T follicular helper cell (primary cell): ENCODE measurements around the gene ROBO1.

Experiments
- DNase-seq: peaks from one replicate; pipeline ENCODE4 v3.0.0-alpha.2; 2020; ENCODE audit warnings: low read depth

ROBO1 gene

GRCh38 chr3:79074558-79074957, 693.2 kb downstream of the ROBO1 start:
- no peak for DNase-seq

- DNase-seq = no peak
Measured at GRCh38 chr3:79067734-79068133, 700.1 kb downstream of the ROBO1 start.

DNA sequence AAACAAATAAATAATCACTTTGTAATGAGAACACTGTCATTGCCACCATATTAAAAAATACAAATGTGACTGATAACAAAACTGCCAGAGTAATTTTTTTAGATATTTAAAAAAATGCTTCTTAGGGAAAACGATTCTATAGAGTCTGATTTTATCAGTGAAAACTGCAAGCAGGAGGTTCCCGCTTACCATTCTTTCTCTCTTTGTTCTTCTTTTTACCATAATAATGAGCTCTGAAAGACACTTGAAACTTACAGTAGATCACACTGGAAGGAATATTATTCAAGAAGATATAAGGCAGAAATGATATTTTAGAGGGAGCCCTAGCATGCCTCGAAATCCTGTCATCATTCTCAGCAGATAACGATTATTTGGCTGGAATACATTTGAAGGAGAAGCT, 701.3 kb downstream of the ROBO1 start:
- DNase-seq = no peak

DNA sequence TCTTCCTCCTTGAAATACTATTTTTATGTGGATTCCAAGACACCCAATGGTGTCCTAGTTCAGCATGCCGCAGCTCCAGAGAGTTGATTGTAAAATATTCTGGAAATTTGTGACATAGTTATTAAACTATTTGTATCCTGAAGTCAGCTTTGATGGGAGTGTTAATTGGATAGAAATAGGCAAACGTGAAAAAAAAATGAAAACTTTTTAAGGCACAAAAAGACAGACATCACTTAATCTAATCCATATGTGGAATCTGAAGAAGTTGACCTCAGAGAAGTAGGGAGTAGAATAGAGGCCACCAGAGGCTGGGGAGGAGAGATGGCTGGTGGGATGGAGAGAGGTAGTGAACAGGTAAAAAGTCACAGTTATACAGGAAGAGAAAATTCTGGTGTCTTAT, 704.2 kb downstream of the ROBO1 start:
- no peak for DNase-seq

- no peak for DNase-seq
Measured at GRCh38 chr3:79057756-79058155, 710.0 kb downstream of the ROBO1 start.

DNA sequence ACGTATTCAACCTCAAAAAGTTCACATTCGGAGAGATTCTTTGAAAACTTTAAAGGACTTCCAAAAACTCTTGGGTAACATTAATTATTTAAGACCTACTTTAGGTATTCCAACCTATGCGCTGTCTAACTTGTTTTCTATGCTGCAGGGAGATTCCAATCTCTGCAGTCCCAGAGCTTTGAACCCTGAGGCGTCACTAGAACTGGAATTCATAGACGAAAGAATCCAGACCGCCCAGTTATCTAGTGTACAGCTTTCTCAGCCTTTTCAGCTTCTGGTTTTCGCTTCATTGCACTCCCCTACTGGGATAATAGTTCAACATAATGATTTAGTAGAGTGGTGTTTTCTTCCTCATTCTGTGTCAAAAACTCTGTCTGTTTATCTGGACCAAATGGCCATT, 711.3 kb downstream of the ROBO1 start:
- no peak for DNase-seq

GRCh38 chr3:79052054-79052681, 715.6 kb downstream of the ROBO1 start:
- no peak for DNase-seq

DNA sequence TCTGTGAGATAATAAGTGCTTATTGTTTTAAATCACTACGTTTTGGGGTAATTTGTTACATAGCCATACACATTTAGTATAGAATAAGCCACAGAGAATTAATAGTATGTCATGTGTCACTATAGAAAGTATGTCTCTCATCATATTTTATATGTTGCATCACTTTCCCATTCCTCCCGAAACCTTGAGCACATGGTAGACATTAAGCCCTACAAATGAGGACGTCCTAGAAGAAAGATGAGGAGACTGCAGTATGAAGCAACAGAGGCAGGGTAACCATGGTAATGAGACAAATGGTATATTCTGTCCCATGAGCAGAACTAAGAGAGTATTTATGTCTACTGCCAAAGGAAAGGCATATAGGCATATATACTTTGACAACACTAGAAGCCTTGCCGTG, 720.2 kb downstream of the ROBO1 start:
- DNase-seq = no peak

GRCh38 chr3:79041621-79042020, 726.2 kb downstream of the ROBO1 start:
- no peak for DNase-seq

DNA sequence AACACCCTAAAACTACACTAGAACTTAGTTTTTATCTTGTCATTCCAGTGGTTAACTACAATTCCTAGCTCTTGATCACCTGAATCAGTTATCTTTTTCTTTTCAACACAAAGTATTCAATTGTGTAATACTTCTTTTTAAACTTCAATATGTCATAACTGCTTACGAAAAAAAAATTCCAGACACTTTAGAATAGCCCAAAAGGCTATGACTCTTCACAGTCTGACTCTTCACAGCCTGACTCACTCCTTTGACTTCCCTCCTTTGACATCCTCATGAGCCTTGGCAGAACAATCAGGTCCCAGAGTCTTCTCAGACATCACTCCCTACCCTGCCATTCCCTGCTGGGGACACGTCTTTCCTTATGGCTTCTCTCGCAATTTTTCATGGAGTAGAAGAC, 727.1 kb downstream of the ROBO1 start:
- no peak for DNase-seq

- DNase-seq = no peak
Measured at GRCh38 chr3:79040091-79040490, 727.7 kb downstream of the ROBO1 start.

DNA sequence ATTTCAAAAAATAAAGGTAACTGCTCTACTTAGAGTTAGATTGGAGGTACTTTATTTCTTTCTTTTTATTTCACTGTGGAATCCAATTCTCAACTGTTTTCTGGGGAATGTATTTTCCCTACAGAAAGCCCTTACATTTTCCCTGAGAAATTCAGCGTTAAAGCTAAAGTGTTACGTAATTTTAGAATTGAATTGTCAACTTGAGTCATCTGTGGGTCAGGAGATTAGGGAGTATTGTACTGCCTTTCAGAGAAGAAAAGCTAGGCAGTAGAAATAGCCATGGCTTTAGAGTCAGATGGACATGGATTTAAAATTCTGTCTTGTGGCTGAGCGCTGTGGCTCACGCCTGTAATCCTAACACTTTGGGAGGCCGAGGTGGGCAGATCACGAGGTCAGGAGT, 728.6 kb downstream of the ROBO1 start:
- no peak for DNase-seq

DNA sequence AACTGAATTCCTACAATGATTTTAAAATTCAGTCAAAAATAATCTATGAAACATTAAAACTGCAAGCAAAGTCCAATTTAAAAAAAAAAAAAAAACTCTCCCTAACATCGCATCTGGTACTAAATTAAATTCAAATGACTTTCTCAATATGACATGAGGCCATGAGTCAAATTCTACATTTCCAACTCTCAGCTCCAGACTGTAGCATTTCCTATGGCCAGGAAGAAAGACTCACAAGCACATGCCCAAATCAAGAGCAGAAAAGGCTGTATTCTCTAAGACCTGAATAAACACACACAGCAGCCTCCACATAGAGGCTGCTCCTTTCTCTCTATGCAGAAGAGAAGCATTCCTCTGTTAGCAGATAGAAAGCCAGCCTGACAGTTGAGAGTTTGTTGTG, 729.2 kb downstream of the ROBO1 start:
- no peak for DNase-seq

DNA sequence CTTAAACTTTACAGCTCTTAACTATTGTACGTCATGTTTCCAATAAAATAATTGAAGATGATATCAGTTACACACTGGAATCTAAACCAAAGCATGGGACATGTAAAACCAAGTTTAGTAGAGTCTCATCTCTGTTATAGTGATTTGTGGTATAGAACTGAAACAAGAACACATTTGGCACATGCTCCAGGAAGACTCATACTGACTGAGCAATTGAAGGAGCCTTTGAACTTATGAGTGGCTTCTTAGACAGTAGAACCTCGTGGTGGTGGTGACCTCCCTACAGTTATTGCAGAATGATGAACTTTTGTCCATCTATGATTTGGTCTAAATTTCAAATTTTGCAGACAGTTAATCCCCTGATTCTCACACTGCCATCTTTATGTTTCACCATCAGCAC, 729.7 kb downstream of the ROBO1 start:
- no peak for DNase-seq

DNA sequence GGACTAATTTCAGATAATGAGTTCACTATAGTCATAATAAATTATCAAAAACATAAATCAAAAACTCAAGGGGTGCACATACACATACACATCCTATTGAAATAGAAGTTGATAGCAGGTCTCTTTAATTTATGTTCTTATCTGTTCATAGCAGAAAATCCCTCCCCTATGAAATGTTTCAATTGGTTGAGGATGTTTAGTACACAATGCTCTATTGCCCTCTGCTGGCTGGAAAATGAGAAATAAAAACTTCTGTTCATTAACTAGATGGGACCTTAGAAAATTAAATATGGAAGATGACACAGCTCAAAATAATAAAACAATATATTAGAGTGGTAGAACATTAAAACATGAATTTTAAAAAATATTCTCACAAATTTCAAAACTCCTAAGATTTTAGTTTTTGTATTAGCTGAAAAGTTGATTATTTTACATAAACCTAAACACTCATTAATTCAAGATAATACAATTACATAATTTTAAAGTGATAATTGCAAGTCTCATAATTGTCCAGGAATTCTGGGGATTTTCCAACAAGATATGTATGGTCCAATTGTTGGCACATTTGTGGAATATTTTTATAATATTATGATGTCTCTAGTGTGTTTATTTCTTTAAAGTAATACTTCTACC, 735.0 kb downstream of the ROBO1 start:
- DNase-seq = no peak

DNA sequence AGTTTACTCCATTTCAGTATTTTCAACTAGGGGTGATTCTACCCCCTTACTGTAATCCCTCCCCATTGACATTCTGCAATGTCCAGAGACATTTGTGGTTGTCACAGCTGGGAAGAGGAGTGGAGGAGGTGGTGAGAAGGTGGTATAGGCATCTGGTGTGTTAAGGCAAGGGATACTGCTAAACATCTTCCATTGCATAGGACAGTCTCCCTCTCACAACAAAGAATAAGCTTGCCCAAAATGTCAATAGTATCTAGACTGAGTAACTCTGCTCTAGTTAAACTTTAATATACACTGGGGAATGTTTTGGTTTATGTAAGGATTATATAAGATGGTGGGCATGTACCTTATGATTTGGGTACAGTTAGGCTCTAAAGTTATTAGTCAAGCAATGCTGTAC, 737.6 kb downstream of the ROBO1 start:
- DNase-seq = no peak

DNA sequence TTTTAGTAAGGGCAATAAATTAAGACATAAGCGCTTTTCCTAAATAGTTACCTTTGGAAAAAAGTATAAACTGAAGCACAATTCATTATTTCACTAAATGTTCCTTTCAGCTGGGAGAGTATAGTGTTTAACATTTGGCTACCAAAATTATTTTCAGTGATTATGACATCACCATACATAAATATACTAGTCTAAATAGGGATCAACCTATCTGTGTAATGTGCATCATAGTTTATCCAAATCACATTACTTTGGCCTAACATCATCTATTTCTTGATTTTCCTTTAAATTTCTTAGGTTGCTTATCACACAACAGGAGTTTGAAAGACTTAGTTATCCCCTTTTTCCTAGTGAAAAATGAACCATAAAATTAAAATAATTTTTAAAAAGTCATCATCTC, 738.9 kb downstream of the ROBO1 start:
- DNase-seq = no peak

DNA sequence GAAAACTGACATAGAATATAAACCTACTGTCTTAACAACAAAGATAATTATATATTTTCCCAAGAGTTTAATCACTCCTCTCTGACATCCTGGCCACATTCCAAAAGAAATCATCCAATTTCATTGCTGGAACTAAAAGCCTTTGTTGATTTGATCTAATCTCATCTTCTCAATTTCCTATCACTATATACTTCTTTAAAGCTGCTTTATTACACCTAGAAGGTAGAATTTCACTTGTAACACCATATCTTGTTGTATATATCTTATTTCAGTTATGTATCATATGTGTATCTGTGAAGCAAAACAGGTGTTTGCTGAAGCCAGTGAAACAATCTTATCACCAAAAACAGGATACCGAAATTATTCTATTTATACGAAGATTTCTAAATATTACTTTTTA, 740.2 kb downstream of the ROBO1 start:
- DNase-seq = no peak

DNA sequence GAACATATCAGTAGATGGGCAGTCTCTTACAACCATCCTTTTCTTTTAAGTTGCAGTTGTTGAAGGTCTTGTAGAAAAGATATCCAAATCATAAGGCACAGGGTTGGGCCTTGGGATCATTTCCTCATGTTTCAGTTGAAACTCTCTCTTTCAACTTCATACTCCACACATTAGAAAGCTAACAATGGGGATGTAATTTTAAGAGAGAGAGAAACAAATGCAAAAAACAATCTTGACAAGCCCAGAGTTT, 747.9 kb downstream of the ROBO1 start:
- DNase-seq = no peak

- no peak for DNase-seq
Measured at GRCh38 chr3:79019137-79019923, 748.5 kb downstream of the ROBO1 start.

GRCh38 chr3:79018671-79019136, 749.1 kb downstream of the ROBO1 start:
- no peak for DNase-seq

DNA sequence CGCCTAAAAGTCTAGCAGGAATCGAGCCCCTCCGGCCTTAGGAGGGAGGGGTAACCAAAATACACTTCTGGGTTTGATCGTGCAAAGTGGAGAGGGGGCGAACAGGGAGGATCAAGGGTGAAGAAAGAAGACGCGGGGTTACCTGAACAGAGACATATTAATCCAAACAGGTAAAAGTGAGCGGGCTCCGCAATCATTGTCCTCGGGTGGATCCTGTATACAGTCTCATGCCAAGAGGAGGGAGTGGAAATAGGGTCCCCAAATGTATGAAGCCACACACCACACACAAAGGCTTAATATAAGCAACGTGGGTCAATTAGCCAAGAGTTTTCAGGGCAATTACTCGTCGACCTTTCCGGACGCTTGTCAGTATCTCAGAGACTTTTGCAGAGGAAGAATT, 749.5 kb downstream of the ROBO1 start:
- no peak for DNase-seq

DNA sequence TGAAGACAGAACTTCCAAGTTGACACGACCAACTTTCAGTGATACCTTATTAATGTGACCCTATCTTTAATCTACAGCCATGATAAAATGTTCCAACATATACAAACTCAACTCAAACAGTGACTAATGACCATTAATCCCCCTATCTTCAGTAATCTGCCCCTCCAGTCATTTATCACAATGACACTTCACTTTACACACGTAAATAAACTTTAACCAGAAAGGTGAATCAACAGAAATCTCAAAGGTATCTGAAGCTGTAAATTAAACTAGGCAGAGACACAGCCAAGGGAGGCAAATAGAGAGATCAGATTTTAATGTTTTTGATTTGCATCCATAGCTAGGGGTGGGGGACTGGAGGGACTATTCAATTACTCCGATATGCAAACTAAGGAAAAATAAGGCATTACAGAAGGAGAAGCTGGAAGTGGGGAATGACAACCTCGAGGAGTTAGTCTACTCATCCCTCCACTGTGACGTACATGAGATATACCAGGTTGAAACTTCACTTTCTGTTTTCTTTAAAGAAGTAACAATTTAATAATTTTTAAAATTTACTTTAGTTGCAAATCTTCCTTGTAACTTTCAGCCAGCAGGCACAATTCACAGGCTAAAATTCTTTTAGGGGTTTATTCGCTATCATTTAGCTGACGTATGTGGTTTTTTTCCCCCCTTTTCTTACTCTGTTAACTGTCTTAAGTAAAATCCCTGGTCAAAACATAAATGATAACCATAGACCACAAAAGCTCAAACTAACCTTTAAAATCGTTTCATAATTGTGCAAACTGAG, 751.0 kb downstream of the ROBO1 start:
- DNase-seq = no peak
